Effector memory CD4-positive, alpha-beta T cell (primary cell): Measurements from ENCODE around the gene ROMO1.
"Not testable (repeated sequence)": the region's sequence is repeated elsewhere in the genome, so short reads cannot be mapped to it uniquely, and the experiment has no call there.

Experiments used
- DNase-seq, 3 donors: peaks; one replicate each; pipeline ENCODE4 v3.0.0-alpha.2; 2020
- H3K27ac ChIP-seq: 2 replicates; pipeline ENCODE4 v1.7.0; 2013; ENCODE audit warnings: mild to moderate bottlenecking, low read length, moderate library complexity; ENCODE audit not compliant: insufficient read depth, poor library complexity, severe bottlenecking
- H3K27me3 ChIP-seq: replicated peaks from 2 replicates; pipeline ENCODE4 v1.7.0; 2013; ENCODE audit warnings: mild to moderate bottlenecking, low read length; ENCODE audit not compliant: insufficient read depth, control insufficient read depth, poor library complexity, severe bottlenecking
- H3K36me3 ChIP-seq: 2 replicates; pipeline ENCODE4 v1.7.0; 2013; ENCODE audit warnings: mild to moderate bottlenecking, low read length, moderate library complexity; ENCODE audit not compliant: control insufficient read depth, insufficient read depth
- H3K4me1 ChIP-seq: 2 replicates; pipeline ENCODE4 v1.7.0; 2013; ENCODE audit warnings: low read length, mild to moderate bottlenecking; ENCODE audit not compliant: control insufficient read depth, insufficient read depth, poor library complexity, severe bottlenecking
- H3K4me3 ChIP-seq: 2 replicates; pipeline ENCODE4 v1.7.0; 2013; ENCODE audit warnings: low read length, low read depth, mild to moderate bottlenecking; ENCODE audit not compliant: insufficient read depth, poor library complexity, severe bottlenecking
- H3K9me3 ChIP-seq: 2 replicates; pipeline ENCODE4 v1.7.0; 2013; ENCODE audit warnings: mild to moderate bottlenecking, low read length, moderate library complexity; ENCODE audit not compliant: control insufficient read depth

Gene ROMO1

DNA sequence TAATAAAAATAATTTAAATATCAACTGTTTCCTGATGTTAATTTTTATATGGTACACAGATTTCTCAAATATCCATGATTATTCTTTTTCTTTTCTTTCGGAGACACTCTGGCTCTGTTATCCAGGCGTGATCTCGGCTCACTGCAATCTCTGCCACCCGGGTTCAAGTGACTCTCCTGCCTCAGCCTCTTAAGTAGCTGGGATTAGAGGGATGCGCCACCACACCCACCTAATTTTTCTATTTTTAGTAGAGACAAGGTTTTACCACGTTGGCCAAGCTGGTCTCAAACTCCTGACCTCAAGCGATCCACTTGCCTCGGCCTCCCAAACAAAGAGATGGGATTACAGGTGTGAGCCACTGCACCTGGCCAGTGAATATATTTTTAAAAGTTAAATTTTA is 20.5 kb downstream of the ROMO1 start:
- H3K4me1 ChIP-seq = peaks cover 7% of the 10 kb centered on the region
- no peaks in the 10 kb centered on the region for H3K27me3 ChIP-seq
- H3K36me3 ChIP-seq = peaks cover 94% of the 10 kb centered on the region
- H3K4me3 ChIP-seq = no peak overlapping the region
- no peak overlapping the region for H3K27ac ChIP-seq
- no peaks in the 10 kb centered on the region for H3K9me3 ChIP-seq
- no peak for DNase-seq

- Histone ChIP-seq H3K27ac (no peak overlapping the region), H3K4me3 (no peak overlapping the region), H3K9me3 (no peaks in the 10 kb centered on the region), H3K36me3 (peaks cover 94% of the 10 kb centered on the region), H3K4me1 (peaks cover 7% of the 10 kb centered on the region), H3K27me3 (no peaks in the 10 kb centered on the region)
- no peak for DNase-seq
Observed at GRCh38 chr20:35720165-35721123, 21.2 kb downstream of the ROMO1 start.

DNA sequence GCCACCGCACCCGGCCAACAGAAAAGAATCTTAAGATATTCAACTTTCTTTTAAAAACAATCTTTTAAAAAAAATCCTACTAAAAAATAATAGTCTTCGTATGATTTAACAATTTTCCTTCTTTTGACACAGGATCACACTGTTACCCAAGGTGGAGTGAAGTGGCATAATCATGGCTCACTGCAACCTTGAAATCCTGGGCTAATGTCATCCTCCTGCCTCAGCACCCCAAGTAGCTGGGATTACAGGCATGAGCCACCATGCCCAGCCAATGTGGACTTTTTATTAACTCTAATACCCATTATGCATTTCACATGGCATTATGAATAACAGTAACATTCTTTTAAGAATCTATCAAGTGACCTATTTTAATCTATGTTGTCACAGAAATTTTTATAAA is 22.0 kb downstream of the ROMO1 start:
- H3K27ac ChIP-seq = no peak overlapping the region

GRCh38 chr20:35721621-35722020 is 22.4 kb downstream of the ROMO1 start:
- Histone ChIP-seq H3K9me3 (no peaks in the 10 kb centered on the region), H3K36me3 (peaks cover 94% of the 10 kb centered on the region), H3K4me1 (peaks cover 7% of the 10 kb centered on the region), H3K27ac (no peak overlapping the region), H3K4me3 (no peak overlapping the region), H3K27me3 (no peaks in the 10 kb centered on the region)
- DNase-seq = no peak

More for the DNA sequence above, 22.0 kb downstream of the ROMO1 start:
- Histone ChIP-seq H3K9me3 (no peaks in the 10 kb centered on the region), H3K4me1 (peaks cover 7% of the 10 kb centered on the region), H3K4me3 (no peak overlapping the region), H3K36me3 (peaks cover 94% of the 10 kb centered on the region), H3K27me3 (no peaks in the 10 kb centered on the region)
- no peak for DNase-seq

- not testable (repeated sequence) for H3K4me3 ChIP-seq
Observed at GRCh38 chr20:35723275-35723639, 24.1 kb downstream of the ROMO1 start.

GRCh38 chr20:35723652-35724320 is 24.6 kb downstream of the ROMO1 start:
- not testable (repeated sequence) for H3K27ac ChIP-seq, DNase-seq, H3K27me3 ChIP-seq, H3K4me3 ChIP-seq, H3K9me3 ChIP-seq, H3K4me1 ChIP-seq
- H3K36me3 ChIP-seq = peaks cover 91% of the 10 kb centered on the region

More at GRCh38 chr20:35723275-35723639, 24.1 kb downstream of the ROMO1 start:
- H3K4me1 ChIP-seq, H3K27ac ChIP-seq, H3K27me3 ChIP-seq, DNase-seq, H3K9me3 ChIP-seq: not testable (repeated sequence)
- H3K36me3 ChIP-seq = peaks cover 92% of the 10 kb centered on the region

DNA sequence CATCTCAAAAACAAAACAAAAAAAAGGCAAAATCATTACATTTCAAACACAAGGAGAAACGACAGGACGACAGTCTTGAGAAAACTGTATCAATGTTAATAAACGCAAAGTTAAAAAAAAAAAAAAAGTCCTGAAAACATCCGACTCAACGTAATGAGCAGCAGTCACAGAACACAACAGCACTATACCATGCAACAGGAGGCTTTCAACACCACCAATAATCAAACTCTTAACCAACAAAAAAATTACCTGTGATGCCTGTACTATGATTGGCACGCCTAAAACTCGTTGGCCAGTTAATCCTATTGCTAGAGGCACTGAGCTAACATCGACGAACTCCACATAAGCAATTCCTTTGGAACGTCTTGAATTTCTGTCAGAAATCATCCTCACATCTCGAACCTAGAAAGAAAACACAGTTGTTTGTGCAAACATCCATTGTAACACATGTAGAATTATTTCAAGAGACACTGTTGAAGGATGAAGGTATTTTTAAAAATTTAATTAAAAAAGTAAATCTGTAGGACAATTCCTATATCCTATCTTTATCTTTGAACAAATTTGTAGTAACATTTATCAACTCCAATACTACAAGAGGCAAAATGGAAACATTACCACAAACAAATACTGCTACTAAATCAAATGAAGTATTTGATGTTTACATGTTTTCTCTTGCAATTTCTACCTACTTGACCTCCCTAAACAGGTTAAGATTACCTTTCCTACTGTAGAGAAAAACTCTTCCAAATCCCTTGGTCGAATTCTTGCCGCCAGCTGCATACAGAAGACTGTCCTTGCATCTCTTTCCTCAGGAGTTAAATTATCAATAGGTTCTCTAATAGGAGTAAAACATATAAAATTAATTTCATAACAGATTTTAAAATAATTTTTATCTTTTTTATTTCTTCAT is 25.4 kb downstream of the ROMO1 start:
- no peak for DNase-seq
- Histone ChIP-seq H3K36me3 (peaks cover 91% of the 10 kb centered on the region), H3K9me3 (no peaks in the 10 kb centered on the region), H3K27ac (no peak overlapping the region), H3K27me3 (no peaks in the 10 kb centered on the region), H3K4me1 (peaks cover 7% of the 10 kb centered on the region), H3K4me3 (no peak overlapping the region)

DNA sequence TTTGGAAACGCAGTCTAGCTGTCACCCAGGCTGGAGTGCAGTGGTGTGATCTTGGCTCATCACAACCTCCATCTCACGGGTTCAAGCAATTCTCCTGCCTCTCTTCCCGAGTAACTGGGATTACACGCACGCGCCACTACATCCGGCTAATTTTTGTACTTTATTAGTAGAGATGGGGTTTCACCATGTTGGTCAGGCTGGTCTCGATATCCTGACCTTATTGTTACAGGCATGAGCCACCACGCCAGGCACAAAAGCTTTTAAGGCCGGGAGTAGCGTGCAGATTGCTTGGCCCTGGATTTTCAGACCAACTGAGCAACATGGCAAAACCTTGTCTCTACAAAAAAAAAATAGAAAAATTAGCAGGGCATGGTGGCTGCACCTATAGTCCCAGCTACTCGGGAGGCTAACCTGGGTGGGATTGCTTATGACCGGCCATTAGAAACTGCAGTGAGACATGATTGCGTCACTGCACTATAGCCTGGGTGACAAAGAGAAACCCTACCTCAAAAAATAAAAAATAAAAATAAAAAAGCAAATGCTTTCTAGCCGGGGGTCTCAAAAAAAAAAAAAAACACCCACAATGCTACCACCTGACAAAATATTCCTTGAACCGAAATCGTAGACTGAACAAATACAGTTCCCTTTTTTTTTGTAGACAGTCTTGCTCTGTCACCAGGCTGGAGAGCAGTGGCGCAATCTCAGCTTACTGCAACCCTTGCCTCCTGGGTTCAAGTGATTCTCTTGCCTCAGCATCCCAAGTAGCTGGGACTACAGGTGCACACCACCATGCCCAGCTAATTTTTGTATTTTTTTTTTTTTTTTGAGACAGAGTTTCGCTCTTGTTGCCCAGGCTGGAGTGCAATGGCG is 27.9 kb downstream of the ROMO1 start:
- no peaks in the 10 kb centered on the region for H3K9me3 ChIP-seq
- H3K27ac ChIP-seq = no peak overlapping the region
- no peak overlapping the region for H3K4me3 ChIP-seq
- H3K27me3 ChIP-seq = no peaks in the 10 kb centered on the region
- peaks cover 12% of the 10 kb centered on the region for H3K4me1 ChIP-seq
- no peak for DNase-seq
- H3K36me3 ChIP-seq = peaks cover 91% of the 10 kb centered on the region

GRCh38 chr20:35729283-35729807 is 30.1 kb downstream of the ROMO1 start:
- H3K36me3 ChIP-seq = peaks cover 96% of the 10 kb centered on the region
- no peak for DNase-seq
- no peak overlapping the region for H3K4me3 ChIP-seq
- H3K4me1 ChIP-seq = peaks cover 21% of the 10 kb centered on the region
- H3K27me3 ChIP-seq = no peaks in the 10 kb centered on the region
- H3K9me3 ChIP-seq = no peaks in the 10 kb centered on the region
- H3K27ac ChIP-seq = no peak overlapping the region
